HFF-Myc (cell line): ENCODE measurements around the gene EAF1.
"Not testable (repeated sequence)": the region's sequence is repeated elsewhere in the genome, so short reads cannot be mapped to it uniquely, and the experiment has no call there.

Experiments used
- DNase-seq: peaks from one replicate; pipeline ENCODE4 v3.0.0-alpha.2; 2011; ENCODE audit warnings: low read depth; ENCODE audit errors: extremely low read depth
- H3K4me3 ChIP-seq: replicated peaks from 2 replicates; pipeline ENCODE4 v1.5.1; 2011; ENCODE audit warnings: low read depth, mild to moderate bottlenecking, control low read depth, low read length
- CTCF ChIP-seq: IDR thresholded peaks from 2 replicates; pipeline ENCODE4 v1.5.1; 2012; ENCODE audit warnings: mild to moderate bottlenecking, low read depth, low read length, control low read depth; ENCODE audit errors: missing control alignments

EAF1 gene

GRCh38 chr3:15452961-15453360 lies 25.6 kb downstream of the EAF1 start:
- no peak for DNase-seq
- H3K4me3 ChIP-seq: no peak overlapping the region
- TF ChIP-seq CTCF: no peak

GRCh38 chr3:15453501-15453900 lies 26.1 kb downstream of the EAF1 start:
- TF ChIP-seq CTCF: no peak
- no peak for DNase-seq
- no peak overlapping the region for H3K4me3 ChIP-seq

- H3K4me3 ChIP-seq: no peak overlapping the region
- no peak for TF ChIP-seq CTCF
- DNase-seq: no peak
These were observed 26.7 kb downstream of the EAF1 start for GRCh38 chr3:15453991-15454625.

DNA sequence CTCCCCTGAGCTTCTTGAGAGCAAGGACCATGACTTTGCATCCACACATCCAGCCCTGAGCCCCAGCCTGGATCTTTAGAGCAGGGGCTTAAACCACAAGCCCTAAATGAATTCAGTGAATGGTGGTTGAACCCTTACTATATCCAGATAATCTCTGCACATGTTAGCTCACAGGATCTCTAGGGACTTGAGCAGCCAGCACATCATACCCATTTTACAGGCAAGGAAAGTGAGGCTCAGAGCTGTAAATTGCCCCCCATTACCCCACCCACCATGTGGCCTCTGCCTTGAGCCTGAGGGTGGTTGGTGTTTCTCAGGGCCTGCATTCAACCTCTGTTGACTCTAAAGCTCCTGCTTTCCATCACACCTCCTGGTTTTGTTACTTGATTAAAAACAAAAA lies 27.6 kb downstream of the EAF1 start:
- no peak for DNase-seq
- no peak overlapping the region for H3K4me3 ChIP-seq
- no peak for TF ChIP-seq CTCF

GRCh38 chr3:15455756-15456155 lies 28.4 kb downstream of the EAF1 start:
- TF ChIP-seq CTCF: no peak
- no peak for DNase-seq
- H3K4me3 ChIP-seq: no peak overlapping the region

DNA sequence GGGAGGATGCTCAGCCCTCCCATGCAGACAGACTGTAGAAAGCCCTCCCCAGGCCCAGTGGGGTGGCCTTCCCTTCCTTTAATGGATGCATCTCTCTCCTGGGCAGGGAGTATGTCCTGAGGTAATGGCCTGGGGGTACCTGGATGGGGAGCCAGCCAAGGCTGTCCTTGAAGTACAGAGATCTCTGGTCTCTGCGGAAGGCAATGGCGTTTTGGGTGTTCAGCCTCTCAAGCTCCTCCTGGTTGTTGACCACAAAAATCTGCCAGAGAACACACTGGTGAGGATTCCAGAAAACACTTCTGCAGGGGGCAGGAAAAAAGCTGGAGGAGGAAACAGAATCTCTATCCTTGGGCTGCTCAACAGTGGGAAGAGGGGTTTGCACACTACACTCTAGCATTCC lies 28.9 kb downstream of the EAF1 start:
- no peak overlapping the region for H3K4me3 ChIP-seq
- TF ChIP-seq CTCF: no peak
- no peak for DNase-seq

- not testable (repeated sequence) for H3K4me3 ChIP-seq, DNase-seq
These were observed 29.5 kb downstream of the EAF1 start for GRCh38 chr3:15456915-15457314.
